Measurements from ENCODE around the gene ZNF408.
A peak's percentile ranks its signal among the peaks of the same experiment; 100 is the strongest.

The ZNF408 gene

DNA sequence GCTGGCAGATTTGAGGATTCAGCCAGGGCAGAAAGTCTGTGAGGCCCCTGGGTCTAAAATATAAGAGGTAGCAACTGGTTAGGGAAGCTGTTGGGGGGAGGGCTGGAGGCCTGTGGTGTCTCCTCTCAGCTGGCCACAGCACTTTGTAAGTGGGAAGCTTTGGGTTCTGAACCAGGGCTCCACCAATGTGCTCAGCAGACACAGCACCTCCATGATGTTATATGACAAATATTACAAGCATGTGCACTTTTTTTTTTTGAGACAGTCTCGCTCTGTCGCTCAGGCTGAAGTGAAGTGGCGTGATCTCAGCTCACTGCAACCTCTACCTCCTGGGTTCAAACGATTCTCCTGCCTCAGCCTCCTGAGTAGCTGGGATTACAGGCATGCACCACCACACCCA is 8.4 kb upstream of the ZNF408 start:
- Mint-ChIP-seq H3K4me1 (peaks cover 28% of the 10 kb centered on the region), H3K27ac (peak overlapping the region; percentile 36), H3K27me3 (ENCODE audit: low read depth, poor library complexity) (no peaks in the 10 kb centered on the region), H3K4me3 (no peak overlapping the region), H3K36me3 (ENCODE audit: low read depth) (peaks cover 22% of the 10 kb centered on the region), H3K9me3 (no peaks in the 10 kb centered on the region)
- TF ChIP-seq, protein P1, sequence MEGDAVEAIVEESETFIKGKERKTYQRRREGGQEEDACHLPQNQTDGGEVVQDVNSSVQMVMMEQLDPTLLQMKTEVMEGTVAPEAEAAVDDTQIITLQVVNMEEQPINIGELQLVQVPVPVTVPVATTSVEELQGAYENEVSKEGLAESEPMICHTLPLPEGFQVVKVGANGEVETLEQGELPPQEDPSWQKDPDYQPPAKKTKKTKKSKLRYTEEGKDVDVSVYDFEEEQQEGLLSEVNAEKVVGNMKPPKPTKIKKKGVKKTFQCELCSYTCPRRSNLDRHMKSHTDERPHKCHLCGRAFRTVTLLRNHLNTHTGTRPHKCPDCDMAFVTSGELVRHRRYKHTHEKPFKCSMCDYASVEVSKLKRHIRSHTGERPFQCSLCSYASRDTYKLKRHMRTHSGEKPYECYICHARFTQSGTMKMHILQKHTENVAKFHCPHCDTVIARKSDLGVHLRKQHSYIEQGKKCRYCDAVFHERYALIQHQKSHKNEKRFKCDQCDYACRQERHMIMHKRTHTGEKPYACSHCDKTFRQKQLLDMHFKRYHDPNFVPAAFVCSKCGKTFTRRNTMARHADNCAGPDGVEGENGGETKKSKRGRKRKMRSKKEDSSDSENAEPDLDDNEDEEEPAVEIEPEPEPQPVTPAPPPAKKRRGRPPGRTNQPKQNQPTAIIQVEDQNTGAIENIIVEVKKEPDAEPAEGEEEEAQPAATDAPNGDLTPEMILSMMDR (IDR thresholded peaks at IDR 0.05), result no peak
- no peak for DNase-seq

DNA sequence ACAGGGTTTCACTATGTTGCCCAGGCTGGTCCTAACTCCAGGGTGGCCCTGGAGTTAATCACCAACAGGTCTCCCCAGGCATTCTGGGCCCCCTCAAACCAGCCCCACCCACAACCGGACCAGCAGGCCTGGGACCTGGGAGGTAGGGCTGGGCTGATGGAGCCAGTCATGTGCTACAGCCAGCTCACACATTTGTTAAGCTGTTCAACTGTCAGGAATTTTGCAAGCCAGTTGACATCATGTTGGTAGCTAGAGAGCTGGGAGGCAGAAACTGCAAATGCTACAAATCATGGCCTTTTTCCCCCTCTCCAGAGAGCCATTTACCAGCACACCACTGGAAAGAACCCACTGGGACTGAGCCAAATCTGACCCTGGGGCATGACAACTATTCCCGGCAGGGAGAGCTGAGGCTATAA is 7.2 kb upstream of the ZNF408 start:
- TF ChIP-seq, protein P1 (IDR thresholded peaks at IDR 0.05), result no peak
- Mint-ChIP-seq H3K27ac (peak overlapping the region; percentile 95), H3K9me3 (no peaks in the 10 kb centered on the region), H3K4me3 (no peak overlapping the region), H3K36me3 (ENCODE audit: low read depth) (peaks cover 14% of the 10 kb centered on the region), H3K27me3 (ENCODE audit: low read depth, poor library complexity) (no peaks in the 10 kb centered on the region), H3K4me1 (peaks cover 39% of the 10 kb centered on the region)
- DNase-seq, result no peak

DNA sequence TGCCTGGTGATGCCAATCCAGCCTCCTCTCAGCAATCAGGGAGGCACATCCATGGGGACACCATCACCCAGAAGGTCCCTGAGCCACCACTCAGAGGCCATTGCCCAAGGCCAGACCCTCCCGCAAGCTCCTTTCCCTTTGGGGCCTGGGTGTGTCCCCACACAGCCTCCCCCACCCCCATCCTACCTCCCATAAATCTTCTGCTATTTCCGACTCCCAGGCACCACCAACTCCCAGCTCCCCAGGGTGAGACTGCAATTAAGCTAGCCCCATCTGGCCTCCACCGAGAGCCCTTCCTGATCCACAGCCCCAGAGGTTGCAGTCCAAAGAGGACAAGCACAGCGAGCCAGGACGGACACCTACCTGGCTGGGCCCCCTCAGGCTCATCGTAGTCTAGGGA is 6.8 kb upstream of the ZNF408 start:
- Mint-ChIP-seq H3K27ac (peak overlapping the region; percentile 95), H3K4me1 (peaks cover 44% of the 10 kb centered on the region), H3K9me3 (no peaks in the 10 kb centered on the region), H3K4me3 (no peak overlapping the region), H3K36me3 (ENCODE audit: low read depth) (peaks cover 11% of the 10 kb centered on the region), H3K27me3 (ENCODE audit: low read depth, poor library complexity) (no peaks in the 10 kb centered on the region)
- no peak for DNase-seq
- TF ChIP-seq, protein P1 (IDR thresholded peaks at IDR 0.05), result no peak

DNA sequence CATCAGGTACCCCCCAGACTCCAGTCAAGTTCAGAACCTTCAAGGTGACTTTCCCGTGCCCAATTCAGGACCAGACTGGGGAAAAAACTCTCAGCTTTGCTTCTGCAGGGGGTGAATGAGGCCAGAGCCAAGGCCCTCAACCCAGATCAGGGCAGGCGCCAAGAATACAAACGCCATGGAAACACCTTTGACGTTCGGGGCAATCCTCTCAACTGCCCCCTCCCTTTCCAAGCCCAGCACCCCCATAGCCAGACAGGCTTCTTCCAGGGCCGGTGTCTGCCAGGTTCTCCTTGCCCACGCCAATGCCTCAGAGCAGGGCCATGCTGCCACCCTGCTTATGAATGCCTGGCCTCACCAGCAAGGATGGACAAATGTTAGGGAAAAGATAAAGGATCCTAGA is 6.2 kb upstream of the ZNF408 start:
- TF ChIP-seq, protein P1 (IDR thresholded peaks at IDR 0.05), result no peak
- Mint-ChIP-seq H3K4me3 (no peak overlapping the region), H3K36me3 (ENCODE audit: low read depth) (peaks cover 9% of the 10 kb centered on the region), H3K27ac (no peak overlapping the region), H3K27me3 (ENCODE audit: low read depth, poor library complexity) (no peaks in the 10 kb centered on the region), H3K4me1 (peaks cover 47% of the 10 kb centered on the region), H3K9me3 (no peaks in the 10 kb centered on the region)
- DNase-seq, result no peak

DNA sequence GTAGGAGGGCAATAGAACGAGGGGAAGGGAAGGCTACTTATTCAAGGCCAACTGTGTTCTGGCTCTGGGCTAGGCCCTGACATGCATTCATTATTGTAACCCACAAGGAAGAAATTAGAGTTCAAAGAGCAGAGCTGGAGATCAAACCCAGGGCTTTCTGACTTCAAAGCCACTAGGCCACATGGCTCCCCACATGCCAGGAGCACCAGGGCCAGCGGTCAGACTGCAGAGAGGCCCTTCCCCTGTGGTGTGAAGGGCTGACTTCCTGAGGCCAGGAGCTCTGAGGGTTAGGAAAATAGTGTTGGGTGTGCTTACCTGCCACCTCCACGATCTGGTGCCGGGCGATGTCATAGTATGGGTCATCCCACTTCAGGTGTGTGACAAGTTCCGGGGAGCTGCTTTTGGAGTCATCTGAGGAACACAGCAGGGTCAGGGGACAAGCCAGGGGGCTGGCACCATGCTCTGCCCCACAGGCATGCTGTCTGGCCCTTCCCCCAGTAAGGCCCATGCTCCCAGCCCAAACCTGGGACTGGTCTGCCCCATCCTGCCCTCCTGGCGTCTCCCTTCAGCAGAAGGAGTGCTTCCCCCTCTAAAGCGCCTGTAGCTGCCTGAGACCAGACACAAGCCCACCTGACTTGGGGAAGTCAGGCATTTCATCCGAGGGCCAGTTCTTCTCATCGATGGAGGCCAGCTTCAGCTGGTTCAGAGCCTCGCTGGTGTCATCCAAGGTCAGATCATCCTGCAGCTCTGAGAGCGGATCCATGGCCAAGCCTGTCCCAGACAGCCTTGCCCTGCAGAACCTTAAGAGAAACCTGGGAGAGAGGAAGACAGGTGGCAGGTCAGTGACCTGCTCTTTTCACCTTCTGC is 5.3 kb upstream of the ZNF408 start:
- TF ChIP-seq, protein P1 (IDR thresholded peaks at IDR 0.05), result no peak
- Mint-ChIP-seq H3K4me1 (peaks cover 56% of the 10 kb centered on the region), H3K4me3 (no peak overlapping the region), H3K27me3 (ENCODE audit: low read depth, poor library complexity) (no peaks in the 10 kb centered on the region), H3K9me3 (no peaks in the 10 kb centered on the region), H3K27ac (peak overlapping the region; percentile 72), H3K36me3 (ENCODE audit: low read depth) (peaks cover 8% of the 10 kb centered on the region)
- no peak for DNase-seq

DNA sequence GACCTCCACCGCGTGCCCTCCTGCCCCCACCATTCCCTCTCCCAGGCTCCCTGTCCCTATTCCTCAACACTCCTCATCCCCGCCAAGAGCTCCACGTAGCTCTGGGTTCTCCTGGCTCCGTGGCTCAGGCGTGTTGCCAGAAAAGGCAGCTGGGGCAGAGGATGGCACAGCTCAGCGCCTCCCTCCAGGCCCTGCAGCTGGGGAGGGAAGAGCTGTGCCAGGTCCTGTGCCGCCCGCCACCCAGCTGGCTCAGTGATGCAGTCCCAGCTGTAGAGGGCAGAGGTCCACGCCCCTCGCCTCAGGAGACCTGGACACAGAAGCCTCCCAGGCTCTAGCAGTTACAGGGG is 4.6 kb upstream of the ZNF408 start:
- Mint-ChIP-seq H3K27ac (peak overlapping the region; percentile 39), H3K4me1 (peaks cover 59% of the 10 kb centered on the region), H3K36me3 (ENCODE audit: low read depth) (peaks cover 5% of the 10 kb centered on the region), H3K27me3 (ENCODE audit: low read depth, poor library complexity) (no peaks in the 10 kb centered on the region), H3K9me3 (no peaks in the 10 kb centered on the region), H3K4me3 (no peak overlapping the region)
- no peak for DNase-seq
- TF ChIP-seq, protein P1 (IDR thresholded peaks at IDR 0.05), result no peak
